Measurements from ENCODE around the gene NPTX1.

Gene NPTX1

GRCh38 chr17:80503031-80503430, 26.6 kb upstream of the NPTX1 start:
- no peak for DNase-seq

- DNase-seq, result no peak
Observed at GRCh38 chr17:80502578-80502877, 26.1 kb upstream of the NPTX1 start.

- no peak for DNase-seq
Observed at GRCh38 chr17:80501741-80502577, 25.6 kb upstream of the NPTX1 start.

GRCh38 chr17:80499961-80500665, 23.7 kb upstream of the NPTX1 start:
- DNase-seq, result no peak

GRCh38 chr17:80499560-80499959, 23.2 kb upstream of the NPTX1 start:
- DNase-seq, result no peak

GRCh38 chr17:80498920-80499410, 22.6 kb upstream of the NPTX1 start:
- DNase-seq, result no peak

- DNase-seq, result no peak
Observed at GRCh38 chr17:80498242-80498919, 22.0 kb upstream of the NPTX1 start.

- no peak for DNase-seq
Observed at GRCh38 chr17:80497726-80498241, 21.4 kb upstream of the NPTX1 start.

GRCh38 chr17:80494547-80494946, 18.1 kb upstream of the NPTX1 start:
- DNase-seq, result no peak

- no peak for DNase-seq
Observed at GRCh38 chr17:80492343-80493136, 16.1 kb upstream of the NPTX1 start.

- DNase-seq, result no peak
Observed at GRCh38 chr17:80491478-80492342, 15.3 kb upstream of the NPTX1 start.

- DNase-seq, result no peak
Observed at GRCh38 chr17:80487511-80487910, 11.1 kb upstream of the NPTX1 start.

- no peak for DNase-seq
Observed at GRCh38 chr17:80486692-80487091, 10.3 kb upstream of the NPTX1 start.

GRCh38 chr17:80485846-80486245, 9.4 kb upstream of the NPTX1 start:
- DNase-seq, result no peak

- DNase-seq, result no peak
Observed at GRCh38 chr17:80482555-80483308, 6.3 kb upstream of the NPTX1 start.

- DNase-seq, result no peak
Observed at GRCh38 chr17:80482058-80482318, 5.6 kb upstream of the NPTX1 start.

- no peak for DNase-seq
Observed at GRCh38 chr17:80481284-80482057, 5.1 kb upstream of the NPTX1 start.

- no peak for DNase-seq
Observed at GRCh38 chr17:80480248-80480647, 3.8 kb upstream of the NPTX1 start.

GRCh38 chr17:80479246-80479566, 2.8 kb upstream of the NPTX1 start:
- no peak for DNase-seq

- DNase-seq, result no peak
Observed at GRCh38 chr17:80478487-80479245, 2.3 kb upstream of the NPTX1 start.
